ENCODE results near the gene LMX1A. TPM values are rescaled to one million over a fixed set of nuclear protein-coding genes. Genes with fewer than 3 reads are reported as not detected.

Gene LMX1A
- total and polyA plus RNA-seq, 4 donors = 0.05 to 0.17 TPM; not detected in 2

DNA sequence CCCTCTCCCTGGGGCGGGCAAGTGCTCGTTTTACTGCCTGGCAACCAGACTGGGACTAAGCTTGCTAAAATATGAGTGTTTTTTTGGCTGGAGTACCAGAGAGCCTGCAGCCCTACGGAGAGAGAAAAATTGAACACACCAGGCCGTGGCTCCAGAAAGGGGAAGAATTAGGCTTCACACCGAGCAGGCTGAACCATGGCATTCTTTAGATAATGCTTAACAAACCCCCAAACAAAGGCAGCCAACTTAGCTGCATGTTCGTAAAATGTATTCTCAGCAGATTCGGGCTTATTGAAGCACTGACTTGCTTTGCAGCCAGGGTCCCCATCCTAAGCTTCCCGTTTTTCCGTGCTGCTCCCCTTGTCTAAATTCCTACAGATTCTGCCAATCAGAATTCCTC lies 76.6 kb downstream of the LMX1A start:
- 79% methylated on average over 9 of the region's 9 CpGs for WGBS
- H3K9ac ChIP-seq (ENCODE audit: low read depth in 1 of 2, low read length in 2 of 2) = no peak overlapping the region
- no peak for DNase-seq (ENCODE audit: low spot score)
- H3K27me3 ChIP-seq (ENCODE audit: control insufficient read depth in 4 of 4, insufficient read depth in 4 of 4, low read length in 3 of 4) = no peaks in the 10 kb centered on the region
- H3K36me3 ChIP-seq (ENCODE audit: control insufficient read depth in 4 of 4, insufficient read depth in 3 of 4, low read depth in 1 of 4, low read length in 3 of 4) = no peaks in the 10 kb centered on the region
- no peak for TF ChIP-seq RXRA (IDR thresholded peaks at IDR 0.05)
- TF ChIP-seq FOXA2 (IDR thresholded peaks at IDR 0.05) = no peak
- TF ChIP-seq, protein P1, sequence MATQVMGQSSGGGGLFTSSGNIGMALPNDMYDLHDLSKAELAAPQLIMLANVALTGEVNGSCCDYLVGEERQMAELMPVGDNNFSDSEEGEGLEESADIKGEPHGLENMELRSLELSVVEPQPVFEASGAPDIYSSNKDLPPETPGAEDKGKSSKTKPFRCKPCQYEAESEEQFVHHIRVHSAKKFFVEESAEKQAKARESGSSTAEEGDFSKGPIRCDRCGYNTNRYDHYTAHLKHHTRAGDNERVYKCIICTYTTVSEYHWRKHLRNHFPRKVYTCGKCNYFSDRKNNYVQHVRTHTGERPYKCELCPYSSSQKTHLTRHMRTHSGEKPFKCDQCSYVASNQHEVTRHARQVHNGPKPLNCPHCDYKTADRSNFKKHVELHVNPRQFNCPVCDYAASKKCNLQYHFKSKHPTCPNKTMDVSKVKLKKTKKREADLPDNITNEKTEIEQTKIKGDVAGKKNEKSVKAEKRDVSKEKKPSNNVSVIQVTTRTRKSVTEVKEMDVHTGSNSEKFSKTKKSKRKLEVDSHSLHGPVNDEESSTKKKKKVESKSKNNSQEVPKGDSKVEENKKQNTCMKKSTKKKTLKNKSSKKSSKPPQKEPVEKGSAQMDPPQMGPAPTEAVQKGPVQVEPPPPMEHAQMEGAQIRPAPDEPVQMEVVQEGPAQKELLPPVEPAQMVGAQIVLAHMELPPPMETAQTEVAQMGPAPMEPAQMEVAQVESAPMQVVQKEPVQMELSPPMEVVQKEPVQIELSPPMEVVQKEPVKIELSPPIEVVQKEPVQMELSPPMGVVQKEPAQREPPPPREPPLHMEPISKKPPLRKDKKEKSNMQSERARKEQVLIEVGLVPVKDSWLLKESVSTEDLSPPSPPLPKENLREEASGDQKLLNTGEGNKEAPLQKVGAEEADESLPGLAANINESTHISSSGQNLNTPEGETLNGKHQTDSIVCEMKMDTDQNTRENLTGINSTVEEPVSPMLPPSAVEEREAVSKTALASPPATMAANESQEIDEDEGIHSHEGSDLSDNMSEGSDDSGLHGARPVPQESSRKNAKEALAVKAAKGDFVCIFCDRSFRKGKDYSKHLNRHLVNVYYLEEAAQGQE (IDR thresholded peaks at IDR 0.05) = no peak
- TF ChIP-seq, protein P2, sequence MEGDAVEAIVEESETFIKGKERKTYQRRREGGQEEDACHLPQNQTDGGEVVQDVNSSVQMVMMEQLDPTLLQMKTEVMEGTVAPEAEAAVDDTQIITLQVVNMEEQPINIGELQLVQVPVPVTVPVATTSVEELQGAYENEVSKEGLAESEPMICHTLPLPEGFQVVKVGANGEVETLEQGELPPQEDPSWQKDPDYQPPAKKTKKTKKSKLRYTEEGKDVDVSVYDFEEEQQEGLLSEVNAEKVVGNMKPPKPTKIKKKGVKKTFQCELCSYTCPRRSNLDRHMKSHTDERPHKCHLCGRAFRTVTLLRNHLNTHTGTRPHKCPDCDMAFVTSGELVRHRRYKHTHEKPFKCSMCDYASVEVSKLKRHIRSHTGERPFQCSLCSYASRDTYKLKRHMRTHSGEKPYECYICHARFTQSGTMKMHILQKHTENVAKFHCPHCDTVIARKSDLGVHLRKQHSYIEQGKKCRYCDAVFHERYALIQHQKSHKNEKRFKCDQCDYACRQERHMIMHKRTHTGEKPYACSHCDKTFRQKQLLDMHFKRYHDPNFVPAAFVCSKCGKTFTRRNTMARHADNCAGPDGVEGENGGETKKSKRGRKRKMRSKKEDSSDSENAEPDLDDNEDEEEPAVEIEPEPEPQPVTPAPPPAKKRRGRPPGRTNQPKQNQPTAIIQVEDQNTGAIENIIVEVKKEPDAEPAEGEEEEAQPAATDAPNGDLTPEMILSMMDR (IDR thresholded peaks at IDR 0.05; ENCODE audit: low read depth, low read length, missing input control) = no peak
- TF ChIP-seq HNF4G (IDR thresholded peaks at IDR 0.05) = no peak
- no peak for TF ChIP-seq TAF1 (conservative IDR thresholded peaks at IDR 0.05)
- TF ChIP-seq EGR1 (IDR thresholded peaks at IDR 0.05; ENCODE audit: low read depth in 2 of 2) = no peak
- TF ChIP-seq, protein P3, sequence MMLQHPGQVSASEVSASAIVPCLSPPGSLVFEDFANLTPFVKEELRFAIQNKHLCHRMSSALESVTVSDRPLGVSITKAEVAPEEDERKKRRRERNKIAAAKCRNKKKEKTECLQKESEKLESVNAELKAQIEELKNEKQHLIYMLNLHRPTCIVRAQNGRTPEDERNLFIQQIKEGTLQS (IDR thresholded peaks at IDR 0.05) = no peak
- TF ChIP-seq SP1 (IDR thresholded peaks at IDR 0.05) = no peak
- no peak for TF ChIP-seq GABPA (IDR thresholded peaks at IDR 0.05 in 1 of 2, conservative IDR thresholded peaks at IDR 0.05 in 1 of 2)
- TF ChIP-seq, protein P4, sequence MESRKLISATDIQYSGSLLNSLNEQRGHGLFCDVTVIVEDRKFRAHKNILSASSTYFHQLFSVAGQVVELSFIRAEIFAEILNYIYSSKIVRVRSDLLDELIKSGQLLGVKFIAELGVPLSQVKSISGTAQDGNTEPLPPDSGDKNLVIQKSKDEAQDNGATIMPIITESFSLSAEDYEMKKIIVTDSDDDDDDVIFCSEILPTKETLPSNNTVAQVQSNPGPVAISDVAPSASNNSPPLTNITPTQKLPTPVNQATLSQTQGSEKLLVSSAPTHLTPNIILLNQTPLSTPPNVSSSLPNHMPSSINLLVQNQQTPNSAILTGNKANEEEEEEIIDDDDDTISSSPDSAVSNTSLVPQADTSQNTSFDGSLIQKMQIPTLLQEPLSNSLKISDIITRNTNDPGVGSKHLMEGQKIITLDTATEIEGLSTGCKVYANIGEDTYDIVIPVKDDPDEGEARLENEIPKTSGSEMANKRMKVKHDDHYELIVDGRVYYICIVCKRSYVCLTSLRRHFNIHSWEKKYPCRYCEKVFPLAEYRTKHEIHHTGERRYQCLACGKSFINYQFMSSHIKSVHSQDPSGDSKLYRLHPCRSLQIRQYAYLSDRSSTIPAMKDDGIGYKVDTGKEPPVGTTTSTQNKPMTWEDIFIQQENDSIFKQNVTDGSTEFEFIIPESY (IDR thresholded peaks at IDR 0.05) = no peak
- TF ChIP-seq, protein P5, sequence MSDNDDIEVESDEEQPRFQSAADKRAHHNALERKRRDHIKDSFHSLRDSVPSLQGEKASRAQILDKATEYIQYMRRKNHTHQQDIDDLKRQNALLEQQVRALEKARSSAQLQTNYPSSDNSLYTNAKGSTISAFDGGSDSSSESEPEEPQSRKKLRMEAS (IDR thresholded peaks at IDR 0.05) = no peak
- H3K9me3 ChIP-seq (ENCODE audit: control insufficient read depth in 4 of 4, low read length in 3 of 4) = no peaks in the 10 kb centered on the region
- H3K4me3 ChIP-seq (ENCODE audit: low read depth in 1 of 3, low read length in 3 of 3) = no peak overlapping the region
- H3K4me1 ChIP-seq (ENCODE audit: control insufficient read depth in 4 of 4, insufficient read depth in 4 of 4, low read length in 3 of 4) = peaks cover 0 to 27% (median 19%) of the 10 kb centered on the region in 4 donors
- H3K27ac ChIP-seq (ENCODE audit: low read depth in 1 of 2, low read length in 2 of 2) = no peak overlapping the region

DNA sequence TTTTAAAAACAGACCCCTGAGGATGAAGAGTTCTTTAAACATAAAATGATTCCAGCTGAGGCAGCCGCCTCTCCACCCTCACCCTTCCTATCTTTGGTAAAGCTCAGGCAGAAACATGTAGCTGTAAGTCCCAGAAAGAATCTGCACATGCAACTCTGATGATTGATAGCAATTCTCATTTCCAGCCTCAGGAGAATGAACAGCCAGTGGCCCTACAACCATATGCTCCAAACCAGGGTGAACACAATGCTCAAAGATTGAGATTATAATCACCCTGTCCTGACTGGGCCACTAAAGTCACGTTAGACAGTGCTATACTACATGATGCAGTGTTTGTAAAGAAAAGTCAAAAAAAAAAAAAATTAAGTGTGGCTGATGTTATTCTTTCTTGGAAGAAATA lies 80.2 kb downstream of the LMX1A start:
- 81% methylated on average over 2 of the region's 2 CpGs for WGBS
- no peak overlapping the region for H3K27ac ChIP-seq (ENCODE audit: low read depth in 1 of 2, low read length in 2 of 2)
- no peak overlapping the region for H3K9ac ChIP-seq (ENCODE audit: low read depth in 1 of 2, low read length in 2 of 2)
- peaks cover 0 to 11% (median 5%) of the 10 kb centered on the region in 4 donors for H3K4me1 ChIP-seq (ENCODE audit: control insufficient read depth in 4 of 4, insufficient read depth in 4 of 4, low read length in 3 of 4)
- no peak overlapping the region for H3K4me3 ChIP-seq (ENCODE audit: low read depth in 1 of 3, low read length in 3 of 3)
- H3K27me3 ChIP-seq (ENCODE audit: control insufficient read depth in 4 of 4, insufficient read depth in 4 of 4, low read length in 3 of 4) = no peaks in the 10 kb centered on the region
- H3K36me3 ChIP-seq (ENCODE audit: control insufficient read depth in 4 of 4, insufficient read depth in 3 of 4, low read depth in 1 of 4, low read length in 3 of 4) = no peaks in the 10 kb centered on the region
- no peaks in the 10 kb centered on the region for H3K9me3 ChIP-seq (ENCODE audit: control insufficient read depth in 4 of 4, low read length in 3 of 4)
- TF ChIP-seq FOXA2 (IDR thresholded peaks at IDR 0.05) (no peak), TAF1 (conservative IDR thresholded peaks at IDR 0.05) (no peak), NR2F2 (IDR thresholded peaks at IDR 0.05) (no peak), RXRA (IDR thresholded peaks at IDR 0.05) (no peak), SP1 (IDR thresholded peaks at IDR 0.05) (no peak), EGR1 (IDR thresholded peaks at IDR 0.05; ENCODE audit: low read depth in 2 of 2) (no peak), GABPA (IDR thresholded peaks at IDR 0.05 in 1 of 2, conservative IDR thresholded peaks at IDR 0.05 in 1 of 2) (no peak), HNF4A (conservative IDR thresholded peaks at IDR 0.05) (no peak)
- TF ChIP-seq, protein P2 (IDR thresholded peaks at IDR 0.05; ENCODE audit: low read depth, low read length, missing input control) = no peak
- TF ChIP-seq, protein P4 (IDR thresholded peaks at IDR 0.05) = no peak
- DNase-seq (ENCODE audit: low spot score) = no peak

All from liver (tissue), 9 donors.